Sigmoid colon (tissue), 3 donors: Measurements from ENCODE around the gene PPIB.

Experiments
- POLR2A ChIP-seq, 2 donors: fragments of 450-650 bp; IDR thresholded peaks; one replicate each; pipeline ENCODE4 v1.6.1; 2016; ENCODE audit warnings: antibody characterized with exemption in 2 of 2, mild to moderate bottlenecking in 2 of 2, moderate library complexity in 2 of 2
- TF ChIP-seq, protein P1 (sequence below), 4 experiments: fragments of 450-650 bp in 3 of 4; fragments of 200-600 bp in 1 of 4; IDR thresholded peaks; one replicate each; pipeline ENCODE4 v1.5.1; 2016 to 2019; ENCODE audit warnings: antibody characterized with exemption in 4 of 4, mild to moderate bottlenecking in 3 of 4, moderate library complexity in 2 of 4

DNA sequence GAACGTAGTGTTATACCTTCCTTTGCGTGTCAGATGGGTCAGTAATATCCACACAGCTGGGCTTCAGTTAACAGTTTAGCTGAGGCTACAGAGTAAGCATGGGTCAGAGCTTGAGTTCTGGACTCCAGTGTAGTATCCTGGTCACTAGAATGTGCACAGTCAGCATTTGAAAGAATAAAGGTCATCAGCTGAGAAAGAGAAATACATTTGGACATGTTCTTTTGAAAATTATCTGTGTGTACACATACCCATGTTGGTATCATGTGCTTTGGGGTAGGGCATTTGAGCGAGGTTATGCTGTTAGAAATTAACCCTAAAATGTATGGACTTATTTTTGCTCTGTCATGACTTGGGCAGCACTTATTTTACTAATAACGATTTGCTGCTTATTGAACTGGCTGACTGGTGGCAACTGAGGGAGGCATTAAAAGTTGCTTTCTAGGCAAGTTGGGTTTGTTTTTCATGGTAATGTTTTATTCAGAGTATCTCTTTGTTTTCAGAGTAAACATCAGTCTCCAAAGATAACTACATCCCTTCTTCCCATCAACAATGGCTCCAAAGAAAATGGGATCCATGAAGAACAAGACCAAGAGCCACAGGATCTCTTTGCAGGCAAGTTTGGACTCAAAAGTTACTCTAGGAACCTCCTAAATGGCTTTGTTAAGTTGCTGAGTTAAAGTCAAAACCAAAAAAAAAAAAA is 50.6 kb downstream of the PPIB start:
- no peak for TF ChIP-seq POLR2A (IDR thresholded peaks at IDR 0.05)
- TF ChIP-seq, protein P1, sequence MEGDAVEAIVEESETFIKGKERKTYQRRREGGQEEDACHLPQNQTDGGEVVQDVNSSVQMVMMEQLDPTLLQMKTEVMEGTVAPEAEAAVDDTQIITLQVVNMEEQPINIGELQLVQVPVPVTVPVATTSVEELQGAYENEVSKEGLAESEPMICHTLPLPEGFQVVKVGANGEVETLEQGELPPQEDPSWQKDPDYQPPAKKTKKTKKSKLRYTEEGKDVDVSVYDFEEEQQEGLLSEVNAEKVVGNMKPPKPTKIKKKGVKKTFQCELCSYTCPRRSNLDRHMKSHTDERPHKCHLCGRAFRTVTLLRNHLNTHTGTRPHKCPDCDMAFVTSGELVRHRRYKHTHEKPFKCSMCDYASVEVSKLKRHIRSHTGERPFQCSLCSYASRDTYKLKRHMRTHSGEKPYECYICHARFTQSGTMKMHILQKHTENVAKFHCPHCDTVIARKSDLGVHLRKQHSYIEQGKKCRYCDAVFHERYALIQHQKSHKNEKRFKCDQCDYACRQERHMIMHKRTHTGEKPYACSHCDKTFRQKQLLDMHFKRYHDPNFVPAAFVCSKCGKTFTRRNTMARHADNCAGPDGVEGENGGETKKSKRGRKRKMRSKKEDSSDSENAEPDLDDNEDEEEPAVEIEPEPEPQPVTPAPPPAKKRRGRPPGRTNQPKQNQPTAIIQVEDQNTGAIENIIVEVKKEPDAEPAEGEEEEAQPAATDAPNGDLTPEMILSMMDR (IDR thresholded peaks at IDR 0.05), result no peak
